C1 segment of cervical spinal cord (tissue), 14 donors: ENCODE data around the gene MALRD1.
"Not testable (repeated sequence)": the region's sequence is repeated elsewhere in the genome, so short reads cannot be mapped to it uniquely, and the experiment has no call there.

Source experiments
- DNase-seq, 14 donors: peaks; one replicate each; lab custom pipeline; 2025; lab: John Stamatoyannopoulos, UW

MALRD1 gene

DNA sequence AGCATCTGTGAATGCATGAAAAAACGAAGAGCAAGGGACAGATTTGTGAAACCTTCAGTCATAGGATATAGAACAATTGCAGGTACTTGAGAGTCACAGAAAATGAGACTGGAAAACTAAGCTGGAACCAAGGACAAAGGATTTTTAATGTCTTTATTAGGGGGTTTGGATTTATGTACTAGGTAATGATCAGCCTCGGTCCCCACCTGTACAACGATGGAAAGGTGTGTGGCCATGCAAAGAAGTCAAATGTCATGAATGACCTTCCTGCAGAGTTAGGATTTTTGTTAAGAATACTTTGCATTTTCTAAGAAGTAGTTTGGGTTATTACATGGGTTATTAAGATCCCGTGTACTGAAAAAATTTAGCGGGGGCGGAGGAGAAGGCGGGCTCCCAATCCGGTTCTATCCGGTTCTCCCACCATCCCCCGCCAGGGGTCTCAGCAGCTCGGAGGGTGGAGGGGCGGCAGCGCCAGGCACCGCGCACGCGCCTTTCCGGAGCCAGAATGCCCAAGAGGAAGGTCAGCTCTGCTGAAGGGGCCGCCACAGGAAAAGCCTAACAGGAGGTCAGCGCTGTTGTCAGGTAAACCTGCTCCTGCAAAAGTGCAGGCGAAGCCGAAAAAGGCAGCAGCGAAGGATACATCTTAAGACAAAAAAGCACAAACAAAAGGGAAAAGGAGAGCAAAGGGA lies 440.1 kb downstream of the MALRD1 start:
- peak in 6 of 14 donors; percentile 2 to 32 (median 18) for DNase-seq

DNA sequence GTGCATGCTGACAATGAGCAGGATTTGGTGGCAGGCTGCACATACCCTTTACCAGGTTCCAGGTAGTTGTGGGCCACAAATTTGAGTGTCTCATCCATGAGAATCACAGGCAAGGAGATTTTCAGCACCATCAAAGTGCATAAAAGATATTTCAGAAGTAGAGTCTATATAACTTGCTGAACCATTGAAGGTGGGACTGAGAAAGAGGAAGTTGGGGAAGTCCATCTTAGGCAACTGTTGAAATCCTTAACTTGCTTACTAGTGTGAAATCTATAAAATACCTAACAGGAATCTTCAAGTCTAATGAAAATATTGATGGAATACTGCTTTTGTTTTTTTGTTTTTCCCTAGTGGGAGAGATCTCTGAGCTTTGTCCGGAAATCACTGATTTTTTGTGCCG lies 442.6 kb downstream of the MALRD1 start:
- DNase-seq: no peak

DNA sequence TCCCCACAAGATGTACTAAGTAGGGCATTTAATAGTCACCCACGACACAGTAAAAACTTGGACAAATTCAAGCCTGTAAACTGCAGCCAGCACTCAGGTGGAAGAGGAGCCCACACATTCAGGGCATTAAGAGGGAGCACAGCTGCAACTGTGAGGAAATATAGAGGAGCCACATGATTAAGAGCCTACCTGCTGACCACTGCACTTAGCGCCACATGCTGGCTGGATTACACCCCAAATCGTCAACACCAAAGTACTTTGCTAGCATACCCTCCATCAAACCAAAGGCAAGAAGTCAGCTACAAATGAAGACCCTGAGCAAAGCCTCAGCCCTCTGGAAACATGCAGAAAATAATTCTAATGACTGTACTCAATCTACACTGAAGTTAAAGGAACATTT lies 445.3 kb downstream of the MALRD1 start:
- no peak for DNase-seq

DNA sequence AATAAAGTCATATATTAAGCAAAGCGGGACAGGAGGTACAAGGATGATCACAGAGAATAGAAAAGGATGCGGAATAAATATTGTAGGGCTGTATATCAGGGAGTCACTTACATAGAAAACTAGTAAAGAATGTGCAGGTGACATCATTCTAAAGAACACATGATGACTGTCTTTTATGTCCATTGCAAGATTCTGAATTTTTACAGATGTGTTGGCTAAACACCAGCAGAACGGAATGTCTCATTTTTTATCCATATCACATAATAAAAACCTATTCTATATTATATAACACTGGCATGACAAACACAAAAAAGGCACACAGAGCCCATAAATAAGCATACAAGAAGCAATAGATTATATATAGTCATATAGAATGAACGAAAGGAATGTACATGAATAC lies 448.4 kb downstream of the MALRD1 start:
- no peak for DNase-seq

DNA sequence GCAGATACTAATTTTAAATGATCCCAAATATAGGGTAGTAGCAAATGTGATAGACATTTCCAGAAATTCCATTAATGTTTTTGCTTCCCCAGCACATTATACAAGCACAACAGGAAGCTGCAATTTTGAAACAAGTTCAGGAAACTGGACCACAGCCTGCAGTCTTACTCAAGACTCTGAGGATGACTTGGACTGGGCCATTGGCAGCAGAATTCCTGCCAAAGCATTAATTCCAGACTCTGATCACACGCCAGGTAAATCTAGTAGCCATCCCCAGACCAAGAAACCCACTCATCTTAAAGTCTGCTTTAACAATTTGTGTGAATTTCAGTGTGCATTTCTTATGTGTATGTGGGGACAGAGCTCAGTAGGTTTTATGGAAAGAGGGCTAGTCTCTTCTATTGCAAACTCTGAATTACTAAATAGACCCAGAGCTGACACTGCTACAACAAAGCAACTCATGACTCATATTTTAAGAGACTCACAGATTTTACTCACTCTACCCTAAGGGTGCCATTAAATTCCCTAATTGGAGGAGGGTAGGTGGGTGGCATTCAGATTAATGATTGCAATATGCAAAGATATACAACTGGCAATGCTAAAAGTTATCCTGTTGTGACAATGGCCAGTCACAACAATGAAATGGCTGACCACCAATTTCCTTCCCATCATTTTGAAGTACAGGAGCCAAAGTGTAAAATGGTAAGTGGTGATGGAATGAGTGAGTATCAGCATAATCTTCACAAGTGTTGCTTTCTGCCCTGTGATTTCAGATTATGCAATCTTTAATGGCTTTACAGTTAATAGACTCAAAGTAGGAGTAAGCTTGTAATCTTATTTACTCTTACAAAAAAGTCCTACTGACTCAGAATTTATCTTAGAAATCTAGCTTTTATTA lies 450.0 kb downstream of the MALRD1 start:
- DNase-seq: no peak

DNA sequence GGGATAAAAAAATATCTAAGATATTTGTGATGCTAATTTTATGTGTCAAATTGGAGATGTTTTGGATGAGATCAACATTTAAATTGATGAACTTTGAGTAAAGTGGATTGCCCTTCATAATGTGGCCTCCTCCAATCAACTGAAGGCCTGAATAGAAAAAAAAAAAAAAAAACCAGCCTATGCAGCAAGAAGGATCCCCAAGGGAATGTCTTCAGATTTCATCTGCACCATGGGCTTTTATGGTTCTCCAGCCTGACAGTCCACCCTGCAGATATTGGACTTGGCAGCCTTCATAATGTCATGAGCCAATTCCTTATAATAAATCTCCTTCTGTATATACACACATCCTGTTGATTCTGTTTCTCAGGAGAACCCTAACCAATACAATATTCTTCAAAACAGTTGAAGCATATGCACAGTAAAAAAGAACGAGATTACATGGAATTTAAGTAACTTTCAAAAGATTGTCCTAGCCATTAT lies 450.7 kb downstream of the MALRD1 start:
- no peak for DNase-seq

DNA sequence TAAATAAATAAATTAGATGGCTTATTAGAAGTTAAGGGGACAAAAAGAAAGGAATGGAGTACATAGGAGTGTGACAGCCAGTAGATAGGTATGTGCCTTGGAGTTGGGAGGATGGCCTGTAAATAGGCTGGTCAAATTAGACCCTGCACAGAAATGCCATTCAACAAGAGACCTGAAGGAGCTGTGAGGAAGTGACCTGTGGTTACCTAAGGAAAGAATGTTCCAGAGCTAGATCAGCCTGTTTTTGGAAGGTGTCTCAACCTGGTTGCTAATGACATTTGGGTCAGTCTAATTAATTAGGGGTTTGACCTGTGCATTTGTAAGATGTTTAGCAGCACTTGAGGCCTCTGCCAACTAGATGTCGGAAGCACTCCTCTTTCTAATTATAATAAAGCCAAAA lies 452.4 kb downstream of the MALRD1 start:
- DNase-seq: no peak

DNA sequence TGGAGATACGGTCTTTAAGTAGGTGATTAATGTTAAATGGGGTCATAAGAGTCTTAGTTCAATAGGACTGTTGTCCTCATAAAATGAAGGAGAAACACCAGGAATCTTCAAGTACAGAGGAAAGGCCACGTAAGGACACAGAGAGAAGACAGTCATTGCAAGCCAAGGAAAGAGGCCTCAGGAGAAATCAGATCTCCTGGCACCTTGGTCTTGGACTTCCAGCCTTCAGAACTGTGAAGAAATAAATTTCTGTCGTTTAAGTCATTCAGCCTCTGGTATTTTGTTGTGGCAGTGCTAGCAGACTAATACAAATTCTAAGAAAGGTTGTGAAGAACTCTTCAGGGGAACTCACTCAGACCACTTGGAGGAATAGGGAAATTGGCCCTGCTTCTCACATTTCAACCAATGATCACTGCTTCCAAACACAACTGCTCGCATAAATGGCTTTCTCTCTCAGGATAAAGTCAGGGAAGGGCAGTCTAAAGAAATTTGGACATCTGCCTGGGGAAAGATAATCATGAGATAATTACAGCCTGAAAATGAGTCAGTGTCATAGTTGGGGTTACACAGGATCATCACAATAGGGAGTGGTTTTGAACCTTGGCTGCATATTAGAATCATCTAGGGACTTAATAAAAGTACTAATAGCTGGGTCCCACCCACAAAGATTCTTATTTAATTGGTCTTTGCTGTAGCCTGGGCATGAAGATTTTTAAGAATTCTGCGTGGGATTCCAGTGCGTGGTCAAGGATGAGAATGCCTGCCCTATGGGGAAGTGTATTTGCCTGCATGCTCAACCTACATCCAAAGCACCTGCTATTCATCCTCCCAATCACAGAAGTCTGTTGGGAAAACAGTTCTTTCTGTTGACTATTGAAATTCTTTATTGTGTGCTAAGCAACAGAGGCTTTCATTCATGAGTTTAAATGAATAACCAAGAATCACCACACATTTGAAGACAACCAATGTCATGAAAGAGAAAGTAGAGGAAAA lies 457.0 kb downstream of the MALRD1 start:
- DNase-seq: no peak

DNA sequence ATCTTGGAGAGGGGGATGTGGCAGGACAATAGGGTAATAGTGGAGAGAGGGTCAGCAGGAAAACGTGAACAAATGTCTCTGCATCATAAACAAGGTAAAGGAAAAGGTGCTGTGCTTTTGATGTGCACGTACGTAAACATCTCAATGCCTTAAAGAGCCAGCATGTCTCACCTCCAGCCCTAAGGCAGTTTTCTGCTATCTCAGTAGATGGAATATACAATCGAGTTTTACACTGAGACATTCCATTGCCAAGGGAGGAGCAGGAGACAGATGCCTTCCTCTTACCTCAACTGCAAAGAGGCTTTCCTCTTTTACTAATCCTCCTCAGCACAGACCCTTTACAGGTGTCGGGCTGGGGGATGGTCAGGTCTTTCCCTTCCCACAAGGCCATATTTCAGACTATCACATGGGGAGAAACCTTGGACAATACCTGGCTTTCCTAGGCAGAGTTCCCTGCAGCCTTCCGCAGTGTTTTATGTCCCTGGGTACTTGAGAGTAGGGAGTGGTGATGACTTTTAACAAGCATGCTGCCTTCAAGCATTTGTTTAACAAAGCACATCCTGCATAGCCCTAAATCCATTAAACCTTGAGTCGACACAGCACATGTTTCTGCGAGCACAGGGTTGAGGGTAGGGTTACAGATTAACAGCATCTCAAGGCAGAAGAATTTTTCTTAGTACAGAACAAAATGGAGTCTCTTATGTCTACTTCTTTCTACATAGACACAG lies 461.6 kb downstream of the MALRD1 start:
- not testable (repeated sequence) for DNase-seq

DNA sequence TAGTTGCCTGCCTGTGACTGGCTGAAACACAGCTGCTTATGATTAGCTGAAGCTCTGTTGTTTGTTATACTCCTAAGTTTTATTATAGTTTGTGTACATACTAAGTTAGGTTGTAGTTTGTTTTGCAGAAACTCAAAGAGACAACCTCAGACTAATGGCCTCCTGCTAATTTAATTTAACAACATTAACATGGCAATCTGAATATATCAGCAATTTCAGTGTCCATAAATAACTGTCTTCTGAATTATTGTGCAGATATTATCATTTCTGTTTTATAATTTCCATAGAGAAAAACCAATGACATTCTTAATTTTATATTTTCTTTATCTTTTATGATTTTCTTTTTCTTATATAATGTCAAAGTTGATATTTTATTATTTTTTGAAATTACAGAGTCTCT lies 469.5 kb downstream of the MALRD1 start:
- no peak for DNase-seq

DNA sequence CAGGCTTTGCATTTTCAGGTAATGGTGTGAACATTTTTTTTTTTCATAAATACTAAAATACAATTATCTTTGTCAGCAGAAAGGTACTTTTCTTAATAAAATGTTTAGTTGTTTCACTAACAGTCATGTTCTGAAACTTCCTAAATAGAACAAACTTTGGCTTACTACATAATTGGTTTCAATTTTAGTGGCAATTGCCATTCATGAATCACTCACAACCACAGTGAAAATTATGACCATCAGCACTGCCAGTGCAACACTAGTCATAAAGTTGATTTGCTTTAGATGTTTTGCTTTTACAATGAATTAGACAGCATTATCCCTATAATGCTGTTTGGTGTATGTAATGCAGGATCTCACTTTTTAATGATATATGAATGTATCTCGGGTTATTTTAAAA lies 470.0 kb downstream of the MALRD1 start:
- no peak for DNase-seq

DNA sequence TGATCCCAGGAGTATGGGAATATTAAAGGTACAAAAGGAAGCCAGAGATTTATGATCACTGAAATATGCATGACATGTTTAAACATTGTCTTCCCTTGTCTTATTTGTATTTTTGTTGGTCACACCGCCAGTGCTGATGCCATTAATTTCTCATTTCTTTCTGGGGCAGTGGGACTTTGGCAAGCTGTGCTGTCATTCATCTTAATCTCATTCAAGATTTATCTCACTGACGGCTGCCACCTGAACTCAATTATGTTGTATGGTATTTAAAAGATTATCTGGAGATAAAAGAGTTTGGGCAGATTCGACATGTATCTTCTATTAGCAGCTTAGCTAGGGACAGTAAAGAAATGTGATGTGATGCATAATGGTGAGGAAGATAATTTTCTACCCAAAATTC lies 482.7 kb downstream of the MALRD1 start:
- DNase-seq: no peak

DNA sequence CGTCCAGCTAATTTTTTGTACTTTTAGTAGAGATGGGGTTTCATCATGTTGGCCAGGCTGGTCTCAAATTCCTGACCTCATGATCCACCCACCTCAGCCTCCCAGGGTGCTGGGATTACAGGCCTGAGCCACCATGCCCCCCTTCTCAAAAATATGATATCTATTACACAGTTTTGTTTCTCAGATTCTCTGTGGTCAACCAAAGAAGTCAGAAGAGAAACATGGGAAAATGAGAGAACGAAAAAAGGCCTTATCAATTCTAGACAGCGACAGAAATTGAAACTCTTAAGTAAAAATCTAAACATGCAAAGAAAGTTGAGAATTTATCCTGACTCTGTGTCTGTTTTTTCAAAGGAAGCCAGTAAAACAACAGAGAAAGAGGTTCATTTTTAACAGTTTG lies 483.8 kb downstream of the MALRD1 start:
- DNase-seq: no peak

DNA sequence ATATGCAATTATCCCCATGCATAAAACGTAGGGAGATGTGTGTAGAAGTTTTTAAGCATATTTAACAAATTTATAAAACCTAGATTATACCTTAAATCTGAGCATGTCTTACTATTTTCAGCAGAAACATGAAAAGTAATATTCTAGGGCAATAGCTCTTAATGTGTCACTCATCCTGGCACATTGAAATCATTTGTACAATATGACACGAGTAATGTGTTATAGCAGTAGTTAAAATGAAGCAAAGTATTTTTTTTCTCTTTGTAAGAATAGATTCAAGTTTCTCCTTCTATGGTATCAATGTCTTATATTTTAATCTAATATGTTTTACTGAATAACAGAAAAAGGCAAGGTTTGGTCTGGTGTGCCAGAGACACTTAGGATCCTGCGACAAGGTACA lies 492.7 kb downstream of the MALRD1 start:
- DNase-seq: no peak

DNA sequence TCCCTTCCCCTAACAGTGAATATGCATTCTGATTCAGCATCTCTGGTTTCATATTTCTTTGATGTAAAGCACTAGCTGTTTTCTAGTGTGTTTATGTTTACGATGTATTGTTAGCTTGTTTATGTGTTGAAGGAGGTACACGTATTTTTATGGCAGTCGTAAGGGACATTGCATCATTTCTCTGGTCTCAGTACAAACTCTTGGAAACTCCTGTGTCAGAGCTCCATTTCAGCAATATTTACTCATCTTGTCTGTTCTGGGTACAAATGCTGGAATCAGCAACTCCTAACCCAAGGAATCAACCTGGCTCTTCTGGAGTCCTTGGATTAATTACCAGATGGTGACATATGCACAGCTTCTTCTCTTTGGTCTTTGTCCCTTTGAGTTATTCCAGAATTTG lies 497.6 kb downstream of the MALRD1 start:
- no peak for DNase-seq

DNA sequence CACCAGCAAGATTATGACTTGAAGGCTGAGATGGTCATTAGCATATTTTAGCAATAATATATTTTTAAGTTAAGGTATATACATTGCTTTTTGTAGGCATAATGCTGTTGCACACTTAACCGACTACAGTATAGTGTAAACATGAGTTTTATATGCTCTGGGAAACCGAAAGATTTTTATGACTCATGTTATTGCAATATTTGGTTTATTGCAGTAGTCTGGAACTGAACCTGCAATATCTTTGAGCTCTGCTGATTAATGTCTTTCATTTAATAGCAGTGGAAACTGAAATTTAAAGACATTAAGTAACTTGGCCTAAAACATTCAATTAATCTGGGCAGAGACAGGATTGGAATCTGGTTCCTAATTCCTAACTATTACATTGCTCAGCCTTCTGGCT lies 500.9 kb downstream of the MALRD1 start:
- no peak for DNase-seq

DNA sequence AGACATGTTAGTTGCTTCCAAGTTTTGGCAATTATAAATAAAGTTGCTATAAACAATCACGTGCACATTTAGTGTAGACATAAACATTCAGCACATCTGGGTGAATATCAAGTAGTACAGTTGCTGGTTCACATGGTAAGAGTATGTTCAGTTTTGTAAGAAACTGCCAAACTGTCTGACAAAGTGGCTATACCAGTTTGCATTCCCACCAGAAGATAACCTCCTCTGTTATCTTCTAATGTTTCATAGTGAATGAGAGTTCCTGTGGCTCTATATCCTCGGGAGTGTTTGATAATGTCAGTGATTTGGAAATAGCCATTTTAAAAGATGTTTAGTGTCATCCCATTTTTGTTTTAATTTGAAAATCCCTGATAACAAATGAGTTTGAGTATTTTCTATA lies 508.1 kb downstream of the MALRD1 start:
- no peak for DNase-seq

DNA sequence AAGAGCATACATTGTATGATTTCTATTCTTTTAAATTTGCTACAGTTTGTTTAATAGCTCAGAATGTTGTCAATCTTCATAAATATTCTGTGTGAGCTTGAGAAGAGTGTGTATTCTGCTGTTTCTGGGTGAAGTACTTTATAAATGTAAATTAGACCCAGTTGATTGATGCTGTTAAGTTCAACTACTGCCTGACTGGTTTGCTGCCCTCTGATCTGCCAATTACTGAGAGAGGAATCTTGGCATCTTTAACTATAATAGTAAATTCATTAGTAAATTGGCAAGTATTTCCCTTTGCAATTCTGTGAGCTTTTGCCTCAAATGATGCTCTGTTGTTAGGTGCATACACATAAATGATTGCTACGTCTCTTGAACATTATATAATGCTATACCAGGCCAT lies 512.6 kb downstream of the MALRD1 start:
- no peak for DNase-seq

DNA sequence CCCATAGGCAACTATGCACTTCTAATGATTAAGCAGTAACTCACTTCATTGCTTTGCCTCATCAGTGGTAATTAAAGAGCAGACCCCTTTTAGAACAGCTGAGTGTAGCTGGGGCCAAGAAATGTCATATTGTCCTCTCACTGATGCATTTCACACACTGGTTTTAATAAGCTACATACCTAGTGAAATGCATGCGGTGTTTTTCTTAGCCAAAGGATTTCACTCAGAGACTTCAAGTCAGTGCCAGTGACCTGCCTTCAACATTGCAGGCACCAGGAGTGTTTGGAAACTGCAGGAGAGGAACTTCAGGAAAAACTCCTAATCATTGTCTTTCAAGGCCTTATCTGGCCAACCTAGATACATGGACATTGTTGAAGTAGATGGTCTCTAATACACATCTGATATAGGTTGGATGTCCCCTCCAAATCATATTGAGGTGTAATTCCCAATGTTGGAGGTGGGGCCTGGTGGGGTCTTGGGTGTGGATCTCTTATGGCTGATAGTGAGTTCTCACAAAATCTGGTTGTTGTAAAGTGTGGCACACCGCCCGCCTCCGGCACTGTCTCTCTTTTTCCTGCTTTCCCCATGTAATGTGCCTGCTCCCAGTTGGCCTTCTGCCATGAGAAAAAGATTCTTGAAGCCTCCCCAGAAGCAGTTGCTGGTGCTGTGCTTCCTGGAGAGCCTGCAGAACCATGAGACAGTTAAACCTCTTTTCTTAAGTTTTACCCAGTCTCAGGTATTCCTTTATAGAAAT lies 515.0 kb downstream of the MALRD1 start:
- no peak for DNase-seq

DNA sequence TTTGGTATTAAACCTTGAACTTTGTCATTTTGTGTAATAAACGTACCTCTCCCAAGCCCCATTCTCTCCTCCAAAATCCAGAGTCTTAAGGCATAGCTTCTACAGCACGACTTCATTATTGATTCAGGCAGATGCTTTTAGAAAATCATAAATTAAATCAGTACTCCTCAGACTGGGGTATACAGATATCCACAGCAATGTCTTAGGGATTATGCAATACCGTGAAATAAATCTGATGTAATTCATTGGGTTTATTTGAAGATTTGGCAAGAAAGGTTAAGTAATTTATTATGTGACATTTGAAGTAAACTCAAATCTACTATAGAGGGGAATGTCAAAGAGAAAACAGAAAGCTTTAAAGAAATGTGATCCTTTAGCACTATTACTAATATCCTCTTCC lies 521.5 kb downstream of the MALRD1 start:
- DNase-seq: no peak
